Choroid plexus epithelial cell (primary cell): ENCODE measurements around the gene MGAT5B.

Source experiments
- DNase-seq: peaks from one replicate; pipeline ENCODE4 v3.0.0-alpha.2; 2010; ENCODE audit warnings: low read depth
- H3K4me3 ChIP-seq: 2 replicates; pipeline ENCODE4 v1.5.1; 2011; ENCODE audit warnings: low read depth, mild to moderate bottlenecking, control low read depth, low read length, moderate library complexity
- TF ChIP-seq, protein P1 (sequence below): conservative IDR thresholded peaks from 2 replicates; pipeline ENCODE4 v1.5.1; 2011; ENCODE audit warnings: low read depth, mild to moderate bottlenecking, control low read depth, inconsistent platforms, low read length, moderate library complexity

MGAT5B gene

GRCh38 chr17:76884995-76885893, 17.0 kb downstream of the MGAT5B start:
- DNase-seq: no peak

DNA sequence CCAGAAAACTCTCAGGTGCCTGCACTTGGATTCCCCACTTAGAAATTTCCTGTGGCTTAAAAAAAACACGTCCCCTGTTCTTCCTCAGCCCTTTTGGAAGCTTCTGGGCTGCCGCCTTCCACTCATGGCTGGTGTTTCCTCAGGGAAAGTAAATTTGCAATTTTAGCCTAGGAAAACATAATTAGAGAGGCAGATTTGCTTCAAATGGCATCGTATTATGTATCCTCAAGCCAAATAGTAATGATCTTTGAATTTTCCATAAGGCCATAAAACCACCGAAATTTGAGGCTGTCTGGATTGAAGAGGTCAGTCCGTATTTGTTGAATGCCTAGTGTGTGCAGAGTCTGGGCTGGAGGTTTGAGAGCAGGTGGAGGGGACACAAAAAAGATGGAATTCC, 17.7 kb downstream of the MGAT5B start:
- H3K4me3 ChIP-seq: no peak overlapping the region
- DNase-seq: no peak
- TF ChIP-seq, protein P1, sequence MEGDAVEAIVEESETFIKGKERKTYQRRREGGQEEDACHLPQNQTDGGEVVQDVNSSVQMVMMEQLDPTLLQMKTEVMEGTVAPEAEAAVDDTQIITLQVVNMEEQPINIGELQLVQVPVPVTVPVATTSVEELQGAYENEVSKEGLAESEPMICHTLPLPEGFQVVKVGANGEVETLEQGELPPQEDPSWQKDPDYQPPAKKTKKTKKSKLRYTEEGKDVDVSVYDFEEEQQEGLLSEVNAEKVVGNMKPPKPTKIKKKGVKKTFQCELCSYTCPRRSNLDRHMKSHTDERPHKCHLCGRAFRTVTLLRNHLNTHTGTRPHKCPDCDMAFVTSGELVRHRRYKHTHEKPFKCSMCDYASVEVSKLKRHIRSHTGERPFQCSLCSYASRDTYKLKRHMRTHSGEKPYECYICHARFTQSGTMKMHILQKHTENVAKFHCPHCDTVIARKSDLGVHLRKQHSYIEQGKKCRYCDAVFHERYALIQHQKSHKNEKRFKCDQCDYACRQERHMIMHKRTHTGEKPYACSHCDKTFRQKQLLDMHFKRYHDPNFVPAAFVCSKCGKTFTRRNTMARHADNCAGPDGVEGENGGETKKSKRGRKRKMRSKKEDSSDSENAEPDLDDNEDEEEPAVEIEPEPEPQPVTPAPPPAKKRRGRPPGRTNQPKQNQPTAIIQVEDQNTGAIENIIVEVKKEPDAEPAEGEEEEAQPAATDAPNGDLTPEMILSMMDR: no peak

More at GRCh38 chr17:76884995-76885893, 17.0 kb downstream of the MGAT5B start:
- TF ChIP-seq, protein P1: no peak
- no peak overlapping the region for H3K4me3 ChIP-seq

- TF ChIP-seq, protein P1: no peak
- no peak for DNase-seq
- no peak overlapping the region for H3K4me3 ChIP-seq
Measured at GRCh38 chr17:76886395-76886794, 18.2 kb downstream of the MGAT5B start.

- no peak overlapping the region for H3K4me3 ChIP-seq
- TF ChIP-seq, protein P1: peak; percentile 28
- DNase-seq: no peak
Measured at GRCh38 chr17:76887802-76888201, 19.6 kb downstream of the MGAT5B start.

DNA sequence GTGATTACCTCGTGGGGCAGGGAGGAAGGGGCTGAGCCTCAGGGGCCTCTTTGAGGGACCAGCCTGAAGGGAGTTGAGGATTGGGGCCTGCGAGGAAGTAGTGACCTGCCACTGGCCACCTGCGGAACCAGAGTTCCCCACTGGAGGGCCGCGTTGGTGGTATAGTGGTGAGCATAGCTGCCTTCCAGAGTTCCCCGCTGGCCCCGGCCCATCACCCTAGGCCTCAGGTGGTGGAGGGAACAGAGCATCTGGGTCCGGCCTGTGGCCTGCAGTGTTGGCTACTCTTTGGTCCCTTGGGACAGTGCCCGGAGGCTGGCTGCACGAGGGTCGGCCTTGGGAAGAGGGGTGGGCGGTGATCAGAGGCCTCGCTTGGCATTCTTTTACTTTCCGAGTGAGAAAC, 20.5 kb downstream of the MGAT5B start:
- TF ChIP-seq, protein P1: no peak
- no peak for DNase-seq
- no peak overlapping the region for H3K4me3 ChIP-seq

GRCh38 chr17:76889323-76889722, 21.1 kb downstream of the MGAT5B start:
- TF ChIP-seq, protein P1: no peak
- DNase-seq: no peak
- no peak overlapping the region for H3K4me3 ChIP-seq

GRCh38 chr17:76892329-76892728, 24.1 kb downstream of the MGAT5B start:
- no peak overlapping the region for H3K4me3 ChIP-seq
- TF ChIP-seq, protein P1: no peak
- no peak for DNase-seq
